Adipocyte (in vitro differentiated cells): ENCODE data around the gene IL27RA.

Source experiments
- DNase-seq: peaks from one replicate; pipeline ENCODE4 v3.0.0-alpha.2; 2015; ENCODE audit warnings: low read depth
- H3K27me3 ChIP-seq: replicated peaks from 2 replicates; pipeline ENCODE4 v1.7.0; 2013; ENCODE audit warnings: mild to moderate bottlenecking, low read length, moderate library complexity; ENCODE audit not compliant: control insufficient read depth, insufficient read depth
- H3K36me3 ChIP-seq: 2 replicates; pipeline ENCODE4 v1.7.0; 2013; ENCODE audit warnings: low read length, mild to moderate bottlenecking, moderate library complexity; ENCODE audit not compliant: control insufficient read depth, insufficient read depth, severe bottlenecking
- H3K4me1 ChIP-seq: 2 replicates; pipeline ENCODE4 v1.7.0; 2013; ENCODE audit warnings: mild to moderate bottlenecking, low read length, moderate library complexity; ENCODE audit not compliant: control insufficient read depth, insufficient read depth
- H3K4me3 ChIP-seq: 2 replicates; pipeline ENCODE4 v1.7.0; 2013; ENCODE audit warnings: mild to moderate bottlenecking, low read length, moderate library complexity
- H3K9ac ChIP-seq: 2 replicates; pipeline ENCODE4 v1.7.0; 2013; ENCODE audit warnings: mild to moderate bottlenecking, low read length, moderate library complexity
- H3K9me3 ChIP-seq: 2 replicates; pipeline ENCODE4 v1.7.0; 2013; ENCODE audit warnings: mild to moderate bottlenecking, low read length, moderate library complexity; ENCODE audit not compliant: control insufficient read depth

The IL27RA gene

GRCh38 chr19:14063105-14063504 is 31.5 kb downstream of the IL27RA start:
- DNase-seq = no peak
- peaks cover 5% of the 10 kb centered on the region for H3K4me1 ChIP-seq
- no peaks in the 10 kb centered on the region for H3K36me3 ChIP-seq
- no peak overlapping the region for H3K9ac ChIP-seq
- H3K4me3 ChIP-seq = no peak overlapping the region
- peaks cover 29% of the 10 kb centered on the region for H3K27me3 ChIP-seq
- no peaks in the 10 kb centered on the region for H3K9me3 ChIP-seq

- H3K36me3 ChIP-seq = no peaks in the 10 kb centered on the region
- peaks cover 3% of the 10 kb centered on the region for H3K4me1 ChIP-seq
- no peak for DNase-seq
- no peaks in the 10 kb centered on the region for H3K9me3 ChIP-seq
- no peak overlapping the region for H3K4me3 ChIP-seq
- no peak overlapping the region for H3K9ac ChIP-seq
- H3K27me3 ChIP-seq = peaks cover 4% of the 10 kb centered on the region
These were observed 34.6 kb downstream of the IL27RA start for GRCh38 chr19:14066134-14066533.

GRCh38 chr19:14070268-14071050 is 38.9 kb downstream of the IL27RA start:
- Histone ChIP-seq H3K4me3 (no peak overlapping the region), H3K27me3 (no peaks in the 10 kb centered on the region), H3K36me3 (no peaks in the 10 kb centered on the region), H3K4me1 (peaks cover 28% of the 10 kb centered on the region), H3K9ac (no peak overlapping the region), H3K9me3 (no peaks in the 10 kb centered on the region)
- no peak for DNase-seq

- Histone ChIP-seq H3K27me3 (no peaks in the 10 kb centered on the region), H3K4me3 (peak within 1 kb of the TSS; percentile 88), H3K4me1 (peaks cover 29% of the 10 kb centered on the region), H3K9ac (peak within 1 kb of the TSS; percentile 87), H3K36me3 (no peaks in the 10 kb centered on the region), H3K9me3 (no peaks in the 10 kb centered on the region)
- DNase-seq = peak; percentile 50
These were observed 41.1 kb downstream of the IL27RA start, which contains the start of gene MISP3 for GRCh38 chr19:14072535-14073260. Gene MISP3 (plus strand): TSS chr19:14072786. CDS start chr19:14073310, 524 bp downstream.

- no peaks in the 10 kb centered on the region for H3K27me3 ChIP-seq
- H3K9me3 ChIP-seq = no peaks in the 10 kb centered on the region
- no peaks in the 10 kb centered on the region for H3K36me3 ChIP-seq
- H3K4me1 ChIP-seq = peaks cover 31% of the 10 kb centered on the region
- H3K4me3 ChIP-seq = peak overlapping the region; percentile 88
- H3K9ac ChIP-seq = peak overlapping the region; percentile 87
- DNase-seq = peak; percentile 89
These were observed 41.8 kb downstream of the IL27RA start for GRCh38 chr19:14073261-14073924.

- H3K4me1 ChIP-seq = peaks cover 35% of the 10 kb centered on the region
- peak; percentile 62 for DNase-seq
- H3K27me3 ChIP-seq = no peaks in the 10 kb centered on the region
- H3K9ac ChIP-seq = peak overlapping the region; percentile 87
- no peaks in the 10 kb centered on the region for H3K36me3 ChIP-seq
- no peaks in the 10 kb centered on the region for H3K9me3 ChIP-seq
- H3K4me3 ChIP-seq = peak overlapping the region; percentile 88
These were observed 42.6 kb downstream of the IL27RA start for GRCh38 chr19:14073925-14074838.

- no peaks in the 10 kb centered on the region for H3K27me3 ChIP-seq
- no peak overlapping the region for H3K4me3 ChIP-seq
- H3K9me3 ChIP-seq = no peaks in the 10 kb centered on the region
- peaks cover 35% of the 10 kb centered on the region for H3K4me1 ChIP-seq
- no peaks in the 10 kb centered on the region for H3K36me3 ChIP-seq
- no peak for DNase-seq
- H3K9ac ChIP-seq = peak overlapping the region; percentile 22
These were observed 46.8 kb downstream of the IL27RA start for GRCh38 chr19:14078411-14078810.

GRCh38 chr19:14080887-14081796 is 49.6 kb downstream of the IL27RA start:
- peak overlapping the region; percentile 93 for H3K4me3 ChIP-seq
- DNase-seq = peak; percentile 100
- H3K36me3 ChIP-seq = no peaks in the 10 kb centered on the region
- H3K9ac ChIP-seq = peak overlapping the region; percentile 96
- H3K27me3 ChIP-seq = no peaks in the 10 kb centered on the region
- peaks cover 18% of the 10 kb centered on the region for H3K4me1 ChIP-seq
- H3K9me3 ChIP-seq = no peaks in the 10 kb centered on the region

- peak; percentile 63 for DNase-seq
- H3K36me3 ChIP-seq = no peaks in the 10 kb centered on the region
- H3K9me3 ChIP-seq = no peaks in the 10 kb centered on the region
- no peaks in the 10 kb centered on the region for H3K27me3 ChIP-seq
- H3K4me3 ChIP-seq = peak overlapping the region; percentile 93
- H3K9ac ChIP-seq = peak overlapping the region; percentile 96
- peaks cover 18% of the 10 kb centered on the region for H3K4me1 ChIP-seq
These were observed 50.5 kb downstream of the IL27RA start for GRCh38 chr19:14081797-14082674.
